ENCODE measurements around the gene PISD. TPM values are rescaled to one million over a fixed set of nuclear protein-coding genes. Genes with fewer than 3 reads are reported as not detected.

PISD gene
- total RNA-seq, 1 experiment from 2014 or later: 58.7 TPM

- ChIA-PET POLR2A (no interaction called here), CTCF (no interaction called here)
- Histone ChIP-seq H3K9me3 (no peaks in the 10 kb centered on the region), H3K4me1 (peaks cover 26% of the 10 kb centered on the region), H3K27me3 (replicated peaks; ENCODE audit: control insufficient read depth, insufficient read depth, low read length) (no peaks in the 10 kb centered on the region), H3K36me3 (ENCODE audit: control insufficient read depth, insufficient read depth, low read length) (peaks cover 2% of the 10 kb centered on the region), H3K4me3 (ENCODE audit: low read depth, low read length) (no peak overlapping the region)
- H3K4me1 Mint-ChIP-seq (ENCODE audit: low read depth, unreplicated experiment): peaks cover 14% of the 10 kb centered on the region
- no peak overlapping the region for H3K27ac Mint-ChIP-seq (ENCODE audit: unreplicated experiment)
- no peaks in the 10 kb centered on the region for H3K9me3 Mint-ChIP-seq (ENCODE audit: unreplicated experiment)
- no TSS peak for BruUV-seq (replicated peaks)
- H3K36me3 Mint-ChIP-seq (ENCODE audit: insufficient read depth, unreplicated experiment): peaks cover 57% of the 10 kb centered on the region
- DNase-seq: no peak
- no peaks in the 10 kb centered on the region for H3K27me3 Mint-ChIP-seq (ENCODE audit: insufficient read depth, unreplicated experiment)
- no peak for TF ChIP-seq CTCF (IDR thresholded peaks at IDR 0.05; ENCODE audit: insufficient read depth in 1 of 2, low read depth in 1 of 2, low read length in 1 of 2, severe bottlenecking in 1 of 2, unreplicated experiment in 1 of 2)
- intact Hi-C loops (cut with micrococcal nuclease; ENCODE audit: unreplicated experiment): no loop called here
- H3K4me3 Mint-ChIP-seq (ENCODE audit: unreplicated experiment): no peak overlapping the region
Observed at GRCh38 chr22:31622980-31623379, 39.0 kb downstream of the PISD start.

DNA sequence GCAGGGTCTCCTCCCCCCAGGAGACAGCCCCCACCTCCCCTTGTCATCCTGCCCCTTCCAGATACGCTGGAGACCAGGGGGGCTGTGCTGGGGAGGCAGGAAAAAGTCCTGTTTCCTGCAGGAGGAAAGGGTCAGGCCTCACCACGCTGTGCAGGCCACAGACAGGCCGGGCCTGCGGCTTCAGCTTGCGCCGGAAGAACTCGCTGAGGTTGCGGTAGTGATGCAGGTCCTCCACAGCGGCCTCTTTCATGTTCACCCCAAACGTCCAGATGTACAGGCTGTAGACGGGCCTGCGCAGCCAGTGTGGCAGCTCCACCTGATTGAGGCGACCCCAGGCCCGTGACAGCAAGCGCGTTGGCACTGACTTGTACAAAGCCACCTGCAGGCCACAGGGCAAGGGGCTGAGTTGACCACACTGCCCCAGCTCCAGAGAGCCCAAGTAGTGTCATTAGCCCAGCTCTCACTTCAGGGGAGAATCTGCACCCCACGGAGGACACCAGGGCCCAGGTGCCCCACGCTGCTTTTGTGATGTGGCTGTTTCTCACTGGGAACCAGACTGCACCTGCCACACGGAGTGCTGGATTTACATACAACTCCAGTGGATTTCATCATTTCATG is 40.4 kb downstream of the PISD start:
- intact Hi-C loops (cut with micrococcal nuclease; ENCODE audit: unreplicated experiment): no loop called here
- H3K27me3 ChIP-seq (replicated peaks; ENCODE audit: control insufficient read depth, insufficient read depth, low read length): no peaks in the 10 kb centered on the region
- peaks cover 4% of the 10 kb centered on the region for H3K36me3 ChIP-seq (ENCODE audit: control insufficient read depth, insufficient read depth, low read length)
- no TSS peak for BruUV-seq (replicated peaks)
- no peak overlapping the region for H3K4me3 ChIP-seq (ENCODE audit: low read depth, low read length)
- TF ChIP-seq CTCF (IDR thresholded peaks at IDR 0.05; ENCODE audit: insufficient read depth in 1 of 2, low read depth in 1 of 2, low read length in 1 of 2, severe bottlenecking in 1 of 2, unreplicated experiment in 1 of 2): no peak
- Mint-ChIP-seq H3K4me3 (ENCODE audit: unreplicated experiment) (no peak overlapping the region), H3K4me1 (ENCODE audit: low read depth, unreplicated experiment) (peaks cover 2% of the 10 kb centered on the region), H3K27ac (ENCODE audit: unreplicated experiment) (no peak overlapping the region), H3K36me3 (ENCODE audit: insufficient read depth, unreplicated experiment) (peaks cover 67% of the 10 kb centered on the region), H3K27me3 (ENCODE audit: insufficient read depth, unreplicated experiment) (no peaks in the 10 kb centered on the region), H3K9me3 (ENCODE audit: unreplicated experiment) (no peaks in the 10 kb centered on the region)
- POLR2A ChIA-PET: no interaction called here
- no peak for DNase-seq
- H3K4me1 ChIP-seq: peaks cover 17% of the 10 kb centered on the region
- CTCF ChIA-PET: no interaction called here
- H3K9me3 ChIP-seq: no peaks in the 10 kb centered on the region

- peaks cover 17% of the 10 kb centered on the region for H3K4me1 ChIP-seq
- H3K27me3 ChIP-seq (replicated peaks; ENCODE audit: control insufficient read depth, insufficient read depth, low read length): no peaks in the 10 kb centered on the region
- CTCF ChIA-PET: no interaction called here
- TF ChIP-seq CTCF (IDR thresholded peaks at IDR 0.05; ENCODE audit: insufficient read depth in 1 of 2, low read depth in 1 of 2, low read length in 1 of 2, severe bottlenecking in 1 of 2, unreplicated experiment in 1 of 2): no peak
- H3K36me3 ChIP-seq (ENCODE audit: control insufficient read depth, insufficient read depth, low read length): peaks cover 4% of the 10 kb centered on the region
- H3K27ac Mint-ChIP-seq (ENCODE audit: unreplicated experiment): no peak overlapping the region
- intact Hi-C loops (cut with micrococcal nuclease; ENCODE audit: unreplicated experiment): no loop called here
- POLR2A ChIA-PET: interaction anchor here (0.5 kb wide), 1 partner anchor 86 kb away, joined by 7 read pairs; no protein-coding TSS in a partner anchor
- H3K27me3 Mint-ChIP-seq (ENCODE audit: insufficient read depth, unreplicated experiment): no peaks in the 10 kb centered on the region
- peaks cover 67% of the 10 kb centered on the region for H3K36me3 Mint-ChIP-seq (ENCODE audit: insufficient read depth, unreplicated experiment)
- no peak overlapping the region for H3K4me3 ChIP-seq (ENCODE audit: low read depth, low read length)
- BruUV-seq (replicated peaks): no TSS peak
- no peaks in the 10 kb centered on the region for H3K4me1 Mint-ChIP-seq (ENCODE audit: low read depth, unreplicated experiment)
- no peaks in the 10 kb centered on the region for H3K9me3 ChIP-seq
- H3K4me3 Mint-ChIP-seq (ENCODE audit: unreplicated experiment): no peak overlapping the region
- H3K9me3 Mint-ChIP-seq (ENCODE audit: unreplicated experiment): no peaks in the 10 kb centered on the region
- no peak for DNase-seq
Observed at GRCh38 chr22:31620756-31621480, 41.1 kb downstream of the PISD start.

All from Caco-2 (cell line).